ENCODE results near the gene IGF1R.

IGF1R gene

DNA sequence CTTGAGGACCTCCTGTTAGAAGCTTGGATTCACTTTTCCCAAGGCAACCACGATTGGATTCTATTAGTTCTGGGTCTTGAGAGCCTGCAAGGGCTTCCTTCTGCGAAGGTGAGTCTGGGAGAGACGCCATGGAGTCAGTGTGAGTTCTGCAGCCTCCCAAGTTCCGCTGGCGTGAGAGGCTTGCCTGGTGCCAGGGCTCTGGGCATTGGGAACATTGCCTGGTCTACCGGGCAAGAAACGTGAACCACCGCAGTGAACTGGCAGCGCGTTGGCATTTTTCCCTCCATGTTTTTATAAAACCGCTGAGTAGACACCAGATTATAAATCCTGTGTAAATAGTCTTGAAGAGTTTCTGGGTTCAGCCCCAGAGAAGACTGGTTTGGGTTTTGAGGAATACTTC lies 160.9 kb downstream of the IGF1R start:
- H4K20me1 ChIP-seq (ENCODE audit: insufficient read depth): no peaks in the 10 kb centered on the region

DNA sequence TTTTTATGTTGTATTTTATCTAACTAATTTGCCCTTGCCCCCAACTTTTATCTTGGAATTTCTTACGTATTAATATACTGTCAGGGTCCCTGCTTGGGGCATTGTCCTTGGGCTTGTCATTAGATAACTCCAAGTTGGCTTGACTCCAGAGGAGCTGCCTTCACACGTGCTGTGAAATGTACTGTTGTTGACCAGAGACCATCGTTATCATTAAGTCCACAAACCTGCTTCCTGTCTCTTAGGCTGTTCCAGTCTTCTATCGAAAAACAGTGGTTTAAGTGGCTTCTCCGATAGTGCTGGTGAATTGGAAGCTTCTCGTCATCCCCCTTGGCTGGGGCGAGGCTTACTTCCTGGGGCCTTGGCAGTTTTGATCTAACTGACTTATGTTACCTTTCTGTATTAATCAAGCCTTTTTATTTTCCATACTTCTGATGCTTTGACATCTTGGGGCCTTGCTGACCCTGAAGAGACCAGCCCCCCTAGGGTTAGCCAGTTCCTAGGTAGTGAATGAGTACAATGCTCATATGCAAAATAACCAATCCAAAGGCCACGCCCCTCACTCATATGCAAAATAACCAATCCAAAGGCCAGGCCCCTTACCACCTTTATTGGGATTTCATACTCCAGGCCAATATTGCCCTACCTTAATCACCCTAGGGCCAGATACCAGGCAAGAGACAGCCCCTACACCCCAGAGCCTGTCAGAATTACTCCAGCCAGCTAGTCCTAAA lies 164.5 kb downstream of the IGF1R start:
- Histone ChIP-seq H4K20me1 (ENCODE audit: insufficient read depth) (no peaks in the 10 kb centered on the region), H3K4me1 (ENCODE audit: low read depth, poor library complexity, severe bottlenecking) (no peaks in the 10 kb centered on the region), H3K9ac (no peak overlapping the region), H3K4me3 (IDR thresholded peaks at IDR 0.05; ENCODE audit: insufficient read depth, low read depth, low read length) (no peak overlapping the region), H3K36me3 (ENCODE audit: insufficient read depth) (no peaks in the 10 kb centered on the region), H3K27me3 (ENCODE audit: insufficient read depth, low read depth) (no peaks in the 10 kb centered on the region), H3K79me2 (ENCODE audit: insufficient read depth, low read depth) (peaks cover 34% of the 10 kb centered on the region), H2AFZ (ENCODE audit: low read depth) (no peak overlapping the region), H3K4me2 (no peak overlapping the region), H3K27ac (no peak overlapping the region)
- TF ChIP-seq, protein P1, sequence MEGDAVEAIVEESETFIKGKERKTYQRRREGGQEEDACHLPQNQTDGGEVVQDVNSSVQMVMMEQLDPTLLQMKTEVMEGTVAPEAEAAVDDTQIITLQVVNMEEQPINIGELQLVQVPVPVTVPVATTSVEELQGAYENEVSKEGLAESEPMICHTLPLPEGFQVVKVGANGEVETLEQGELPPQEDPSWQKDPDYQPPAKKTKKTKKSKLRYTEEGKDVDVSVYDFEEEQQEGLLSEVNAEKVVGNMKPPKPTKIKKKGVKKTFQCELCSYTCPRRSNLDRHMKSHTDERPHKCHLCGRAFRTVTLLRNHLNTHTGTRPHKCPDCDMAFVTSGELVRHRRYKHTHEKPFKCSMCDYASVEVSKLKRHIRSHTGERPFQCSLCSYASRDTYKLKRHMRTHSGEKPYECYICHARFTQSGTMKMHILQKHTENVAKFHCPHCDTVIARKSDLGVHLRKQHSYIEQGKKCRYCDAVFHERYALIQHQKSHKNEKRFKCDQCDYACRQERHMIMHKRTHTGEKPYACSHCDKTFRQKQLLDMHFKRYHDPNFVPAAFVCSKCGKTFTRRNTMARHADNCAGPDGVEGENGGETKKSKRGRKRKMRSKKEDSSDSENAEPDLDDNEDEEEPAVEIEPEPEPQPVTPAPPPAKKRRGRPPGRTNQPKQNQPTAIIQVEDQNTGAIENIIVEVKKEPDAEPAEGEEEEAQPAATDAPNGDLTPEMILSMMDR (conservative IDR thresholded peaks at IDR 0.05; ENCODE audit: low read depth, low read length): no peak

More for the DNA sequence above, 160.9 kb downstream of the IGF1R start:
- Histone ChIP-seq H3K79me2 (ENCODE audit: insufficient read depth, low read depth) (peaks cover 34% of the 10 kb centered on the region; the same call in 1 of the 2 replicates), H3K9ac (no peak overlapping the region), H3K4me2 (no peak overlapping the region), H3K4me3 (IDR thresholded peaks at IDR 0.05; ENCODE audit: insufficient read depth, low read depth, low read length) (no peak overlapping the region), H3K4me1 (ENCODE audit: low read depth, poor library complexity, severe bottlenecking) (peaks cover 6% of the 10 kb centered on the region), H3K27ac (no peak overlapping the region), H3K27me3 (ENCODE audit: insufficient read depth, low read depth) (no peaks in the 10 kb centered on the region), H3K36me3 (ENCODE audit: insufficient read depth) (no peaks in the 10 kb centered on the region), H2AFZ (ENCODE audit: low read depth) (no peak overlapping the region)
- TF ChIP-seq, protein P1 (conservative IDR thresholded peaks at IDR 0.05; ENCODE audit: low read depth, low read length): no peak

DNA sequence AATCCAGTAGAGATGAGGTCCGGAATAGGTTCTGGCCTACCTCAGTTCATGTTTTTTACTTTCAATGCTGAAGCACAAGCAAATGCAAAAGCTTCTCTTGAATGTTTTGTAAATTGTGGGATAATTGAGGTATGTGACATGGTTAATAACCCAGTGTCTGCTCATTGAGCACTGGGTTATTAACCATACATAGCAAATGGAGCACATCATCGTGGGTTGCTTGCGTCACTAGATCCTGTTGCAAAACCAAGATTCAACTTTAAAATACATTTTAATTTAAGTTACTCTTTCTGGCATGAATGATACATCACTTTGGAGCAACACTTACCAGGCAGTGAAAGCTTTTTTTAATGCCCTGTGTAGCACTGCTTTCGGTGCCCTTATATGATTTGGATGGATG lies 165.6 kb downstream of the IGF1R start:
- Histone ChIP-seq H3K27me3 (ENCODE audit: insufficient read depth, low read depth) (no peaks in the 10 kb centered on the region), H3K79me2 (ENCODE audit: insufficient read depth, low read depth) (peaks cover 26% of the 10 kb centered on the region), H2AFZ (ENCODE audit: low read depth) (no peak overlapping the region), H3K4me2 (no peak overlapping the region), H3K4me1 (ENCODE audit: low read depth, poor library complexity, severe bottlenecking) (no peaks in the 10 kb centered on the region), H3K27ac (no peak overlapping the region), H3K9ac (no peak overlapping the region), H4K20me1 (ENCODE audit: insufficient read depth) (no peaks in the 10 kb centered on the region), H3K36me3 (ENCODE audit: insufficient read depth) (no peaks in the 10 kb centered on the region), H3K4me3 (IDR thresholded peaks at IDR 0.05; ENCODE audit: insufficient read depth, low read depth, low read length) (no peak overlapping the region)
- TF ChIP-seq, protein P1 (conservative IDR thresholded peaks at IDR 0.05; ENCODE audit: low read depth, low read length): no peak

DNA sequence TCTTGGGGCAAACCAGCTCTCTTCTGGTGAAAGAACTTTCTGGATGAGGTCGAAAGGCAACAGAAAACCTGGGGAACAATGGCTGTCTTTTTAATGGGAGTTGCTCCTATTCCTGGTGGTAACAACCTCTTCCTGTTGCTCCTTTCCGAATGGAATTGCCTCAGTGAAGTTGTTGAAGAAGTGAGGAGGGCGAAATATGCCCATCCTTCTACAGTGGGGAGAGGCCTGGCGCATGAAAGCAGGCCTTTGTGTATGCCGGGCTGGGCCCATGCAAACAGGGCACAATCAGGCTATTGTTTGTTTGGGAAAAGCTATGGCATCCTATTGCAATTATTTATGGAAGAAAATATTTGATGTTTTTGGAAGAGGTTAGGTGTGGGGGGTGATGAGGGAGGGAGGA lies 166.9 kb downstream of the IGF1R start:
- H3K4me2 ChIP-seq: no peak overlapping the region
- no peaks in the 10 kb centered on the region for H3K4me1 ChIP-seq (ENCODE audit: low read depth, poor library complexity, severe bottlenecking)
- peaks cover 21% of the 10 kb centered on the region; the same call in 1 of the 2 replicates for H3K79me2 ChIP-seq (ENCODE audit: insufficient read depth, low read depth)

More for the DNA sequence above, 166.9 kb downstream of the IGF1R start:
- TF ChIP-seq, protein P1 (conservative IDR thresholded peaks at IDR 0.05; ENCODE audit: low read depth, low read length): no peak
- H3K36me3 ChIP-seq (ENCODE audit: insufficient read depth): no peaks in the 10 kb centered on the region
- no peak overlapping the region for H3K27ac ChIP-seq
- H4K20me1 ChIP-seq (ENCODE audit: insufficient read depth): no peaks in the 10 kb centered on the region
- no peak overlapping the region for H2AFZ ChIP-seq (ENCODE audit: low read depth)
- H3K4me3 ChIP-seq (IDR thresholded peaks at IDR 0.05; ENCODE audit: insufficient read depth, low read depth, low read length): no peak overlapping the region
- no peaks in the 10 kb centered on the region for H3K27me3 ChIP-seq (ENCODE audit: insufficient read depth, low read depth)
- no peak overlapping the region for H3K9ac ChIP-seq

Data from KMS-11 (cell line).